HG02610 (cell line): ENCODE data around the gene ANKRD60.

Experiments used
- ATAC-seq: cut with Tn5 transposase; IDR thresholded peaks from one replicate; pipeline ENCODE4 v1.9.1; 2021; ENCODE audit warnings: mild to moderate bottlenecking, moderate library complexity; ENCODE audit not compliant: unreplicated experiment

The ANKRD60 gene

GRCh38 chr20:58224974-58225373, 3.5 kb downstream of the ANKRD60 start:
- no peak for ATAC-seq

- no peak for ATAC-seq
Measured at GRCh38 chr20:58224097-58224496, 4.4 kb downstream of the ANKRD60 start.

- ATAC-seq, result no peak
Measured at GRCh38 chr20:58223358-58223941, 5.0 kb downstream of the ANKRD60 start.

GRCh38 chr20:58222446-58222845, 6.0 kb downstream of the ANKRD60 start:
- no peak for ATAC-seq

GRCh38 chr20:58219342-58219700, 9.1 kb downstream of the ANKRD60 start:
- ATAC-seq, result no peak

GRCh38 chr20:58218665-58219341, 9.7 kb downstream of the ANKRD60 start:
- ATAC-seq, result no peak

- ATAC-seq, result no peak
Measured at GRCh38 chr20:58216334-58216733, 12.1 kb downstream of the ANKRD60 start.

- ATAC-seq, result no peak
Measured at GRCh38 chr20:58215116-58215515, 13.3 kb downstream of the ANKRD60 start.

GRCh38 chr20:58214310-58214709, 14.1 kb downstream of the ANKRD60 start:
- ATAC-seq, result no peak

- no peak for ATAC-seq
Measured at GRCh38 chr20:58213716-58214115, 14.7 kb downstream of the ANKRD60 start.

- no peak for ATAC-seq
Measured at GRCh38 chr20:58213121-58213520, 15.3 kb downstream of the ANKRD60 start.

GRCh38 chr20:58212636-58213035, 15.8 kb downstream of the ANKRD60 start:
- ATAC-seq, result no peak

- no peak for ATAC-seq
Measured at GRCh38 chr20:58210398-58210747, 18.1 kb downstream of the ANKRD60 start.

GRCh38 chr20:58209652-58210397, 18.6 kb downstream of the ANKRD60 start:
- no peak for ATAC-seq

GRCh38 chr20:58208944-58209343, 19.5 kb downstream of the ANKRD60 start:
- no peak for ATAC-seq

GRCh38 chr20:58205850-58206249, 22.6 kb downstream of the ANKRD60 start:
- ATAC-seq, result no peak

- ATAC-seq, result no peak
Measured at GRCh38 chr20:58202044-58202443, 26.4 kb downstream of the ANKRD60 start.

- ATAC-seq, result no peak
Measured at GRCh38 chr20:58201616-58202015, 26.8 kb downstream of the ANKRD60 start.

GRCh38 chr20:58199469-58199868, 29.0 kb downstream of the ANKRD60 start:
- no peak for ATAC-seq

- ATAC-seq, result no peak
Measured at GRCh38 chr20:58198901-58199355, 29.5 kb downstream of the ANKRD60 start.

GRCh38 chr20:58198384-58198783, 30.1 kb downstream of the ANKRD60 start:
- no peak for ATAC-seq

GRCh38 chr20:58197185-58197469, 31.3 kb downstream of the ANKRD60 start:
- ATAC-seq, result no peak
